Prostate gland (tissue), 2 donors: ENCODE measurements around the gene MYH7B. TPM values are rescaled to one million over a fixed set of nuclear protein-coding genes. Genes with fewer than 3 reads are reported as not detected.

Experiments used
- DNase-seq: peaks from one replicate; pipeline ENCODE4 v3.0.0-alpha.2; 2019; ENCODE audit warnings: low spot score
- H3K27ac ChIP-seq, 2 donors: fragments of 200-600 bp; sonication (generic); 2 replicates each; pipeline ENCODE4 v1.5.1; 2017 to 2019
- H3K27me3 ChIP-seq: fragments of 200-600 bp; sonication (generic); replicated peaks from 2 replicates; pipeline ENCODE4 v1.5.1; 2019; ENCODE audit not compliant: insufficient read depth
- H3K36me3 ChIP-seq, 2 donors: fragments of 200-600 bp; sonication (generic); 1 replicate in 1 of 2; 2 replicates in 1 of 2; pipeline versions ENCODE4 v1.5.1 to v1.8.1; 2017 to 2019
- H3K4me1 ChIP-seq: fragments of 200-600 bp; sonication (generic); replicated peaks from 2 replicates; pipeline ENCODE4 v1.5.1; 2019
- H3K4me3 ChIP-seq, 2 donors: fragments of 200-600 bp; sonication (generic); 2 replicates each; pipeline ENCODE4 v1.5.1; 2017 to 2019
- H3K9me3 ChIP-seq: fragments of 200-600 bp; sonication (generic); 2 replicates; pipeline ENCODE4 v1.5.1; 2017
- CTCF ChIP-seq, 4 experiments: fragments of 200-600 bp in 2 of 4; fragments of 450-650 bp in 2 of 4; sonication (generic) in 2 of 4; IDR thresholded peaks; 1 replicate in 3 of 4; 2 replicates in 1 of 4; pipeline ENCODE4 v1.5.1; 2016 to 2019; ENCODE audit warnings: antibody characterized with exemption in 4 of 4, mild to moderate bottlenecking in 2 of 4, moderate library complexity in 2 of 4
- POLR2A ChIP-seq: fragments of 450-650 bp; IDR thresholded peaks from one replicate; pipeline ENCODE4 v1.6.1; 2016; ENCODE audit warnings: antibody characterized with exemption, mild to moderate bottlenecking
- POLR2AphosphoS5 ChIP-seq: sonication (generic); formaldehyde crosslinking; IDR thresholded peaks from one replicate; pipeline ENCODE4 v1.6.1; 2017; ENCODE audit warnings: antibody characterized with exemption
- WGBS: methylation state at CpG from one replicate; pipeline ENCODE4 v1.1.5; 2018; 5-methylcytosine and 5-hydroxymethylcytosine counted together
- intact Hi-C: fragments of 100-400 bp; cut with DNase I; formaldehyde crosslinking; loops from one replicate; pipeline ENCODE4 v1.14.2; 2022
- total RNA-seq, 2 donors: library from RNA; depleted of rRNA; stranded (reverse); fragments of >200 nt; gene quantifications; one replicate each; pipeline ENCODE4 v1.1.0, GENCODE V29; 2016

MYH7B gene
- total RNA-seq, 2 donors from 2014 or later, result 0.27 to 11.5 TPM

- TF ChIP-seq CTCF (IDR thresholded peaks at IDR 0.05) (no peak), POLR2AphosphoS5 (no peak), POLR2A (no peak)
Observed at GRCh38 chr20:34996243-34997028, 40.8 kb downstream of the MYH7B start.

GRCh38 chr20:34997131-34997561 lies 41.5 kb downstream of the MYH7B start:
- DNase-seq, result no peak
- no peak overlapping the region for H3K4me3 ChIP-seq
- no peak for TF ChIP-seq POLR2AphosphoS5
- TF ChIP-seq CTCF (IDR thresholded peaks at IDR 0.05), result peak in 1 of 4 experiments; percentile 13
- no peaks in the 10 kb centered on the region for H3K27me3 ChIP-seq
- peaks cover 0 to 30% of the 10 kb centered on the region in 2 donors for H3K36me3 ChIP-seq
- H3K4me1 ChIP-seq, result peaks cover 7% of the 10 kb centered on the region
- no peaks in the 10 kb centered on the region for H3K9me3 ChIP-seq
- no peak overlapping the region for H3K27ac ChIP-seq
- intact Hi-C loops, result no loop called here
- 34% methylated on average over 39 of the region's 39 CpGs for WGBS

More at GRCh38 chr20:34996243-34997028, 40.8 kb downstream of the MYH7B start:
- no peaks in the 10 kb centered on the region for H3K9me3 ChIP-seq
- peaks cover 7% of the 10 kb centered on the region for H3K4me1 ChIP-seq
- no peak for DNase-seq
- H3K27me3 ChIP-seq, result no peaks in the 10 kb centered on the region
- H3K27ac ChIP-seq, result no peak overlapping the region
- H3K36me3 ChIP-seq, result peaks cover 0 to 25% of the 10 kb centered on the region in 2 donors
- H3K4me3 ChIP-seq, result no peak overlapping the region
- intact Hi-C loops, result no loop called here
- 95% methylated on average over 25 of the region's 26 CpGs for WGBS

- Histone ChIP-seq H3K4me1 (peaks cover 7% of the 10 kb centered on the region), H3K9me3 (no peaks in the 10 kb centered on the region), H3K27me3 (no peaks in the 10 kb centered on the region), H3K4me3 (no peak overlapping the region), H3K36me3 (peaks cover 1 to 36% of the 10 kb centered on the region in 2 donors), H3K27ac (no peak overlapping the region)
- intact Hi-C loops, result no loop called here
- 96% methylated on average over 2 of the region's 2 CpGs for WGBS
- DNase-seq, result no peak
- TF ChIP-seq POLR2A (no peak), CTCF (IDR thresholded peaks at IDR 0.05) (no peak)
Observed at GRCh38 chr20:34997774-34998173, 42.1 kb downstream of the MYH7B start.

GRCh38 chr20:34998331-34998950 lies 42.8 kb downstream of the MYH7B start:
- H3K36me3 ChIP-seq, result peaks cover 2 to 43% of the 10 kb centered on the region in 2 donors
- no peaks in the 10 kb centered on the region for H3K9me3 ChIP-seq
- TF ChIP-seq POLR2AphosphoS5, result no peak
- TF ChIP-seq POLR2A, result no peak
- no peak for TF ChIP-seq CTCF (IDR thresholded peaks at IDR 0.05)
- intact Hi-C loops, result no loop called here
- H3K27me3 ChIP-seq, result no peaks in the 10 kb centered on the region
- H3K4me1 ChIP-seq, result peaks cover 7% of the 10 kb centered on the region
- DNase-seq, result no peak
- WGBS, result 92% methylated on average over 28 of the region's 28 CpGs
- no peak overlapping the region for H3K4me3 ChIP-seq
- H3K27ac ChIP-seq, result no peak overlapping the region
